Measurements from ENCODE around the gene LMX1B. TPM values are rescaled to one million over a fixed set of nuclear protein-coding genes. Genes with fewer than 3 reads are reported as not detected.

LMX1B gene
- total and polyA plus RNA-seq, 2 of the 4 experiments (the other 2 are of a cell fraction): not detected

GRCh38 chr9:126618585-126619360, 5.0 kb downstream of the LMX1B start:
- no TSS peak for BruUV-seq (replicated peaks)
- Histone ChIP-seq H3K4me1 (ENCODE audit: control insufficient read depth, insufficient read depth, low read length) (no peaks in the 10 kb centered on the region), H3K4ac (ENCODE audit: low read depth, low read length) (no peak overlapping the region), H3K14ac (replicated peaks; ENCODE audit: low read depth, low read length) (no peak overlapping the region), H3K4me3 (ENCODE audit: insufficient read depth, low read depth, low read length) (no peak overlapping the region), H3K9me1 (ENCODE audit: insufficient read depth, low read length) (no peaks in the 10 kb centered on the region), H3K27me3 (ENCODE audit: control insufficient read depth, insufficient read depth, low read length) (peaks cover 96% of the 10 kb centered on the region), H2AFZ (replicated peaks; ENCODE audit: low read length, poor library complexity) (no peak overlapping the region), H2AK5ac (ENCODE audit: low read depth, low read length) (no peak overlapping the region), H3K79me1 (ENCODE audit: low read depth in 1 of 2, low read length in 2 of 2) (no peaks in the 10 kb centered on the region), H3K56ac (ENCODE audit: extremely low read depth, insufficient read depth, low read length) (no peak overlapping the region), H2BK15ac (ENCODE audit: low read depth, low read length) (no peak overlapping the region), H3K36me3 (ENCODE audit: control insufficient read depth, insufficient read depth, low read length) (no peaks in the 10 kb centered on the region), H3K9ac (ENCODE audit: low read depth, low read length) (no peak overlapping the region), H2BK20ac (ENCODE audit: low read depth, low read length) (no peak overlapping the region), H3K4me2 (ENCODE audit: low read depth, low read length) (no peak overlapping the region), H3K27ac (ENCODE audit: insufficient read depth, low read length) (no peak overlapping the region), H4K8ac (ENCODE audit: low read depth in 2 of 2, low read length in 2 of 2) (no peak overlapping the region), H2AK9ac (replicated peaks; ENCODE audit: low read depth, low read length, poor library complexity) (no peak overlapping the region), H2BK120ac (ENCODE audit: low read depth, low read length) (no peak overlapping the region), H3K23ac (ENCODE audit: low read depth, low read length) (no peak overlapping the region), H2BK5ac (ENCODE audit: low read depth, low read length, poor library complexity, severe bottlenecking) (no peak overlapping the region), H4K91ac (ENCODE audit: insufficient read depth, low read depth, low read length) (no peak overlapping the region), H3K9me3 (ENCODE audit: control insufficient read depth, insufficient read depth, low read length) (no peaks in the 10 kb centered on the region; the same call in 1 of the 2 replicates), H4K20me1 (ENCODE audit: insufficient read depth, low read length) (no peaks in the 10 kb centered on the region; the same call in 1 of the 2 replicates), H3K18ac (ENCODE audit: low read depth, low read length) (no peak overlapping the region), H4K5ac (ENCODE audit: low read depth, low read length) (no peak overlapping the region)
- no peak for DNase-seq
- WGBS, 2 experiments (ENCODE audit: extremely low coverage in 2 of 2, insufficient read length in 1 of 2): 1% methylated on average over 14 of the region's 50 CpGs; no CpG with 5 or more reads in 1 of the 2 experiments
- TF ChIP-seq CEBPB (IDR thresholded peaks at IDR 0.05; ENCODE audit: low read depth, low read length): no peak
- TF ChIP-seq ELK1 (IDR thresholded peaks at IDR 0.05; ENCODE audit: borderline replicate concordance, low read depth, low read length): no peak
- no peak for TF ChIP-seq MAZ (IDR thresholded peaks at IDR 0.05; ENCODE audit: borderline replicate concordance, low read depth, low read length)
- TF ChIP-seq RAD21 (IDR thresholded peaks at IDR 0.05; ENCODE audit: low read length): no peak
- no peak for TF ChIP-seq USF2 (IDR thresholded peaks at IDR 0.05; ENCODE audit: low read depth, low read length)
- TF ChIP-seq MAFK (IDR thresholded peaks at IDR 0.05; ENCODE audit: low read depth, low read length): no peak
- no peak for TF ChIP-seq MXI1 (IDR thresholded peaks at IDR 0.05; ENCODE audit: borderline replicate concordance, low read depth, low read length)
- TF ChIP-seq RFX5 (IDR thresholded peaks at IDR 0.05; ENCODE audit: low read depth, low read length): no peak
- TF ChIP-seq CHD1 (IDR thresholded peaks at IDR 0.05; ENCODE audit: low read depth, low read length): no peak
- no peak for TF ChIP-seq RCOR1 (IDR thresholded peaks at IDR 0.05; ENCODE audit: insufficient replicate concordance, low read length)
- TF ChIP-seq SMC3 (IDR thresholded peaks at IDR 0.05; ENCODE audit: low read depth, low read length): no peak
- TF ChIP-seq POLR2A (IDR thresholded peaks at IDR 0.05; ENCODE audit: low read depth, low read length): no peak
- TF ChIP-seq FOS (IDR thresholded peaks at IDR 0.05; ENCODE audit: low read depth, low read length): no peak
- no peak for TF ChIP-seq CTCF (conservative IDR thresholded peaks at IDR 0.05; ENCODE audit: low read depth, low read length)
- no peak for TF ChIP-seq NFE2L2 (IDR thresholded peaks at IDR 0.05; ENCODE audit: low read depth, low read length)
- TF ChIP-seq BHLHE40 (IDR thresholded peaks at IDR 0.05; ENCODE audit: low read depth, low read length): no peak
- ChIA-PET CTCF (no interaction called here), POLR2A (ENCODE audit: unreplicated experiment) (no interaction called here)
- ATAC-seq (ENCODE audit: low read depth): no peak
- intact Hi-C loops (cut with micrococcal nuclease): no loop called here
- in situ Hi-C loops (cut with MboI; ENCODE audit: low sequenced_read_pairs): no loop called here
- dilution Hi-C loops (cut with HindIII; ENCODE audit: low sequenced_read_pairs, unreplicated experiment): no loop called here

Measured in IMR-90 (cell line).